ENCODE results near the gene SLC2A11.
"Not testable (repeated sequence)": the region's sequence is repeated elsewhere in the genome, so short reads cannot be mapped to it uniquely, and the experiment has no call there.

The SLC2A11 gene

GRCh38 chr22:23847991-23848864 lies 9.4 kb upstream of the SLC2A11 start:
- no peak for DNase-seq

GRCh38 chr22:23849009-23850006 lies 8.4 kb upstream of the SLC2A11 start:
- DNase-seq = peak; percentile 86

GRCh38 chr22:23850136-23850611 lies 7.5 kb upstream of the SLC2A11 start:
- no peak for DNase-seq

- DNase-seq = peak; percentile 10
These were observed 712 bp upstream of the SLC2A11 start for GRCh38 chr22:23856721-23857605.

- no peak for DNase-seq
These were observed 775 bp downstream of the SLC2A11 start for GRCh38 chr22:23858484-23858815.

- DNase-seq = no peak
These were observed 1.5 kb downstream of the SLC2A11 start for GRCh38 chr22:23859201-23859600.

- not testable (repeated sequence) for DNase-seq
These were observed 2.5 kb downstream of the SLC2A11 start for GRCh38 chr22:23860187-23860586.

GRCh38 chr22:23862103-23862502 lies 4.4 kb downstream of the SLC2A11 start:
- DNase-seq = peak; percentile 30

GRCh38 chr22:23864499-23865154 lies 7.0 kb downstream of the SLC2A11 start:
- DNase-seq = not testable (repeated sequence)

GRCh38 chr22:23868580-23868979 lies 10.9 kb downstream of the SLC2A11 start:
- no peak for DNase-seq

GRCh38 chr22:23874871-23875270 lies 17.2 kb downstream of the SLC2A11 start:
- no peak for DNase-seq

- no peak for DNase-seq
These were observed 18.1 kb downstream of the SLC2A11 start for GRCh38 chr22:23875801-23876200.

GRCh38 chr22:23877566-23877965 lies 19.9 kb downstream of the SLC2A11 start:
- DNase-seq = no peak

- DNase-seq = no peak
These were observed 20.5 kb downstream of the SLC2A11 start for GRCh38 chr22:23878219-23878618.

GRCh38 chr22:23882370-23882769 lies 24.7 kb downstream of the SLC2A11 start:
- DNase-seq = no peak

- no peak for DNase-seq
These were observed 26.0 kb downstream of the SLC2A11 start for GRCh38 chr22:23883658-23884057.

- no peak for DNase-seq
These were observed 26.5 kb downstream of the SLC2A11 start for GRCh38 chr22:23884140-23884539.

- DNase-seq = no peak
These were observed 31.1 kb downstream of the SLC2A11 start for GRCh38 chr22:23888615-23889401.

- DNase-seq = no peak
These were observed 31.9 kb downstream of the SLC2A11 start for GRCh38 chr22:23889620-23890019.

GRCh38 chr22:23891726-23892125 lies 34.1 kb downstream of the SLC2A11 start:
- DNase-seq = no peak

- DNase-seq = no peak
These were observed 34.5 kb downstream of the SLC2A11 start for GRCh38 chr22:23892130-23892529.

All from CD4-positive, alpha-beta T cell treated with Interleukin-17A for 1 hour (primary cell).